GM12878 (cell line): ENCODE data around the gene SP100. TPM values are rescaled to one million over a fixed set of nuclear protein-coding genes. Genes with fewer than 3 reads are reported as not detected.
"Not testable (repeated sequence)": the region's sequence is repeated elsewhere in the genome, so short reads cannot be mapped to it uniquely, and the experiment has no call there.

ENCODE experiments used
- ATAC-seq: fragments of 200-7000 bp; cut with Tn5 transposase; 3 replicates; pipeline ENCODE4 v1.9.1; 2020; ENCODE audit warnings: mild to moderate bottlenecking, moderate library complexity
- BruUV-seq: library from RNA; stranded (reverse); fragments of 400-500 nt; replicated peaks from 2 replicates; lab custom pipeline; 2021; lab: Mats Ljungman, UMichigan
- CTCF ChIA-PET: fragments of 300-600 bp; sonication (Branson Sonifier 250); formaldehyde crosslinking; extraction: SDS; loops from one replicate; lab custom pipeline; 2021; ENCODE audit warnings: inconsistent platforms; lab: Yijun Ruan, JAX
- POLR2A ChIA-PET: fragments of 350-600 bp; formaldehyde crosslinking; extraction: SDS; loops from one replicate; lab custom pipeline; 2021; ENCODE audit warnings: inconsistent platforms; lab: Charles Lee
- RAD21 ChIA-PET: fragments of 300-600 bp; sonication (Branson Sonifier 250); formaldehyde crosslinking; loops from one replicate; lab custom pipeline; 2023; ENCODE audit warnings: antibody characterized with exemption; ENCODE audit not compliant: unreplicated experiment; lab: Charles Lee
- SMC1A ChIA-PET: fragments of 300-600 bp; sonication (Branson Sonifier 250); formaldehyde crosslinking; loops from one replicate; lab custom pipeline; 2023; ENCODE audit not compliant: unreplicated experiment, uncharacterized antibody; lab: Charles Lee
- DNase-seq: peaks from one replicate; pipeline ENCODE4 v3.0.0-alpha.2; 2011; ENCODE audit warnings: low read depth, low spot score
- FAIRE-seq: peaks from 3 replicates; lab custom pipeline; 2011; peaks lifted over from hg19 to GRCh38; lab: Jason Lieb, UNC
- H2AFZ ChIP-seq: 2 replicates; pipeline ENCODE4 v1.6.0; 2011; ENCODE audit warnings: low read depth, low read length, control low read depth; ENCODE audit not compliant: control insufficient read depth
- H3K27ac ChIP-seq: 2 replicates; pipeline ENCODE4 v1.5.1; 2011; ENCODE audit warnings: control low read depth; ENCODE audit not compliant: control insufficient read depth, insufficient read depth
- H3K27me3 ChIP-seq, 2 experiments: replicated peaks in 1 of 2; 2 replicates each; pipeline versions ENCODE4 v1.6.0 to v1.6.1; 2011; ENCODE audit warnings: low read length in 1 of 2; ENCODE audit not compliant: control insufficient read depth in 2 of 2, insufficient read depth in 2 of 2
- H3K36me3 ChIP-seq, 2 experiments: 2 replicates each; pipeline ENCODE4 v1.5.1; 2011; ENCODE audit warnings: low read length in 1 of 2; ENCODE audit not compliant: control insufficient read depth in 2 of 2, insufficient read depth in 2 of 2
- H3K4me1 ChIP-seq: 2 replicates; pipeline ENCODE4 v1.6.1; 2011; ENCODE audit warnings: mild to moderate bottlenecking, low read length, moderate library complexity, mixed read lengths; ENCODE audit not compliant: control insufficient read depth, insufficient read depth
- H3K4me2 ChIP-seq: 2 replicates; pipeline ENCODE4 v1.6.0; 2011; ENCODE audit warnings: control low read depth; ENCODE audit not compliant: control insufficient read depth, insufficient read depth
- H3K4me3 ChIP-seq: fragments of 200-600 bp; sonication (generic); 2 replicates; pipeline ENCODE4 v1.5.1; 2016
- H3K79me2 ChIP-seq: 2 replicates; pipeline ENCODE4 v1.6.0; 2011; ENCODE audit warnings: low read length; ENCODE audit not compliant: control insufficient read depth, insufficient read depth
- H3K9ac ChIP-seq: 2 replicates; pipeline ENCODE4 v1.8.0; 2011; ENCODE audit warnings: low read length, control low read depth, mixed read lengths; ENCODE audit not compliant: control insufficient read depth, insufficient read depth
- H3K9me3 ChIP-seq: replicated peaks from 3 replicates; pipeline ENCODE4 v1.5.1; 2011; ENCODE audit warnings: mild to moderate bottlenecking, low read length; ENCODE audit not compliant: control insufficient read depth, insufficient read depth
- H4K20me1 ChIP-seq: 2 replicates; pipeline ENCODE4 v1.6.0; 2011; ENCODE audit not compliant: control insufficient read depth, insufficient read depth
- CUX1 ChIP-seq: IDR thresholded peaks from 2 replicates; pipeline ENCODE4 v1.6.1; 2012; ENCODE audit warnings: improper control_type of control experiment, low read depth, low read length; ENCODE audit not compliant: insufficient replicate concordance
- EP300 ChIP-seq, 2 experiments: fragments of 150-350 bp in 1 of 2; IDR thresholded peaks; 2 replicates each; pipeline ENCODE4 v1.6.1; 2011 to 2012; ENCODE audit warnings: low read depth in 2 of 2, low read length in 2 of 2, borderline replicate concordance in 1 of 2, improper control_type of control experiment in 1 of 2, inconsistent platforms in 1 of 2; ENCODE audit not compliant: control insufficient read depth in 1 of 2
- FOS ChIP-seq: IDR thresholded peaks from 3 replicates; pipeline ENCODE4 v1.6.1; 2011; ENCODE audit warnings: borderline replicate concordance; ENCODE audit not compliant: insufficient read length; ENCODE audit errors: extremely low read depth
- IRF5 ChIP-seq: fragments of 450-650 bp; IDR thresholded peaks from 2 replicates; pipeline ENCODE4 v1.6.1; 2017; ENCODE audit warnings: borderline replicate concordance
- JUND ChIP-seq: IDR thresholded peaks from 2 replicates; pipeline ENCODE4 v1.6.1; 2012; ENCODE audit warnings: low read depth, mild to moderate bottlenecking, low read length, improper control_type of control experiment, moderate library complexity
- KDM1A ChIP-seq: fragments of 200-600 bp; sonication (generic); IDR thresholded peaks from 2 replicates; pipeline ENCODE4 v1.6.1; 2016; ENCODE audit warnings: borderline replicate concordance
- PKNOX1 ChIP-seq: fragments of 450-650 bp; IDR thresholded peaks from 2 replicates; pipeline ENCODE4 v1.6.1; 2016; ENCODE audit warnings: mild to moderate bottlenecking
- RAD51 ChIP-seq: fragments of 450-650 bp; IDR thresholded peaks from 2 replicates; pipeline ENCODE4 v1.6.1; 2016; ENCODE audit warnings: moderate library complexity, mild to moderate bottlenecking, inconsistent platforms
- RBBP5 ChIP-seq: fragments of 200-600 bp; sonication (generic); conservative IDR thresholded peaks from 2 replicates; pipeline ENCODE4 v1.6.1; 2016
- SMC3 ChIP-seq: IDR thresholded peaks from 2 replicates; pipeline ENCODE4 v1.6.1; 2011; ENCODE audit warnings: low read length, improper control_type of control experiment, borderline replicate concordance
- WGBS: methylation state at CpG from one replicate; pipeline ENCODE4 v1.1.6; 2016; ENCODE audit warnings: low lambda C conversion rate; ENCODE audit not compliant: insufficient replicate concordance, insufficient coverage; ENCODE audit errors: missing lambda C conversion rate; 5-methylcytosine and 5-hydroxymethylcytosine counted together
- in situ Hi-C: fragments of 300-500 bp; cut with MboI; formaldehyde crosslinking; loops from 9 replicates; pipeline ENCODE4 v1.14.3; 2018; ENCODE audit warnings: mixed read lengths
- intact Hi-C: fragments of 100-400 bp; cut with micrococcal nuclease; formaldehyde crosslinking; loops from one replicate; pipeline ENCODE4 v1.14.2; 2022; ENCODE audit not compliant: unreplicated experiment
- polyA plus RNA-seq, 11 experiments: library from polyadenylated mRNA; depleted of rRNA in 4 of 11; unstranded in 6 of 11; stranded (reverse) in 5 of 11; fragments of >200 nt; fragmentation: Nextera tagmentation in 4 of 11; fragmentation: Illumina TruSeq in 1 of 11; extraction: Ambion mirVana in 4 of 11; extraction: Trizol in 1 of 11; gene quantifications; 1 replicate in 1 of 11; 2 replicates in 10 of 11; pipeline versions ENCODE4 v1.2.1 to v1.2.3, GENCODE V29; 2011 to 2016; ENCODE audit warnings: inconsistent platforms in 2 of 11, missing spikeins in 2 of 11, low read depth in 1 of 11
- total RNA-seq, 4 experiments: library from RNA; depleted of rRNA in 3 of 4; stranded (reverse); fragments of >200 nt in 3 of 4; fragmentation: Illumina TruSeq in 1 of 4; extraction: Trizol in 1 of 4; gene quantifications; 2 replicates each; pipeline versions ENCODE4 v1.2.1 to v1.2.3, GENCODE V29; 2013 to 2021

The SP100 gene
- total and polyA plus RNA-seq, 10 of the 15 experiments (the other 5 are each of a cell fraction or from before 2014, with no cell fraction given) = 109 to 239 (median 180) TPM

- TF ChIP-seq EP300 (IDR thresholded peaks at IDR 0.05; ENCODE audit: borderline replicate concordance in 1 of 2, control insufficient read depth in 1 of 2, low read depth in 2 of 2, low read length in 2 of 2) = no peak
- TF ChIP-seq KDM1A = no peak
- TF ChIP-seq FOS = no peak
- TF ChIP-seq RAD51 = no peak
- no peak for TF ChIP-seq PKNOX1
- no peak for TF ChIP-seq JUND
- TF ChIP-seq RBBP5 = no peak
- no peak for TF ChIP-seq SMC3
- no peak for TF ChIP-seq IRF5
- no peak for TF ChIP-seq CUX1
Observed at GRCh38 chr2:230485801-230486341, 69.9 kb downstream of the SP100 start (continued).

- H2AFZ ChIP-seq, in situ Hi-C loops, H3K79me2 ChIP-seq, H3K4me3 ChIP-seq, H3K27me3 ChIP-seq, H3K27ac ChIP-seq, CTCF ChIA-PET, FAIRE-seq, SMC1A ChIA-PET, RAD21 ChIA-PET, ATAC-seq, H3K4me1 ChIP-seq, H3K9me3 ChIP-seq, H3K4me2 ChIP-seq, intact Hi-C loops, H4K20me1 ChIP-seq, H3K9ac ChIP-seq, POLR2A ChIA-PET, DNase-seq, BruUV-seq: not testable (repeated sequence)
- whole genome bisulfite sequencing = 96% methylated on average over 2 of the region's 2 CpGs
- peaks cover 4 to 12% of the 10 kb centered on the region in 2 experiments; a peak in 3 of 4 replicates for H3K36me3 ChIP-seq
Observed at GRCh38 chr2:230491219-230491618, 75.2 kb downstream of the SP100 start.
